Coronary artery (tissue), 2 donors: ENCODE results near the gene TRIM15.
"Not testable (repeated sequence)": the region's sequence is repeated elsewhere in the genome, so short reads cannot be mapped to it uniquely, and the experiment has no call there.

Experiments
- DNase-seq: peaks from one replicate; pipeline ENCODE4 v3.0.0-alpha.2; 2017; ENCODE audit warnings: low spot score
- H3K27ac ChIP-seq, 2 donors: fragments of 200-600 bp; sonication (generic); one replicate each; pipeline ENCODE4 v1.5.1; 2016 to 2019
- H3K4me3 ChIP-seq: fragments of 200-600 bp; sonication (generic); 2 replicates; pipeline ENCODE4 v1.5.1; 2016; ENCODE audit warnings: mild to moderate bottlenecking, moderate library complexity
- CTCF ChIP-seq: fragments of 200-600 bp; sonication (generic); IDR thresholded peaks from one replicate; pipeline ENCODE4 v1.5.1; 2019; ENCODE audit warnings: antibody characterized with exemption

The TRIM15 gene

GRCh38 chr6:30163090-30163917 lies at the start of gene TRIM15:
Gene TRIM15 (plus strand): TSS chr6:30163546. CDS start chr6:30163685, 139 bp downstream.
- no peak within 1 kb of the TSS for H3K4me3 ChIP-seq
- no peak within 1 kb of the TSS for H3K27ac ChIP-seq
- no peak for DNase-seq
- TF ChIP-seq CTCF, result no peak

GRCh38 chr6:30113841-30114240 lies 49.5 kb upstream of the TRIM15 start:
- DNase-seq, result no peak
- H3K4me3 ChIP-seq, result no peak overlapping the region
- TF ChIP-seq CTCF, result no peak

GRCh38 chr6:30116724-30117123 lies 46.6 kb upstream of the TRIM15 start:
- H3K4me3 ChIP-seq, result no peak overlapping the region
- H3K27ac ChIP-seq, result no peak overlapping the region
- DNase-seq, result no peak
- no peak for TF ChIP-seq CTCF

More at GRCh38 chr6:30113841-30114240, 49.5 kb upstream of the TRIM15 start:
- H3K27ac ChIP-seq, result no peak overlapping the region

- H3K4me3 ChIP-seq, DNase-seq, H3K27ac ChIP-seq: not testable (repeated sequence)
Measured at GRCh38 chr6:30118691-30119090, 44.7 kb upstream of the TRIM15 start.

- Histone ChIP-seq H3K27ac (no peak overlapping the region), H3K4me3 (no peak overlapping the region)
- no peak for DNase-seq
- no peak for TF ChIP-seq CTCF
Measured at GRCh38 chr6:30121446-30122366, 41.6 kb upstream of the TRIM15 start.

- no peak for TF ChIP-seq CTCF
- DNase-seq, result no peak
- Histone ChIP-seq H3K4me3 (no peak overlapping the region), H3K27ac (no peak overlapping the region)
Measured at GRCh38 chr6:30122515-30122914, 40.8 kb upstream of the TRIM15 start.

- no peak for TF ChIP-seq CTCF
- Histone ChIP-seq H3K27ac (no peak overlapping the region), H3K4me3 (peak overlapping the region; percentile 12)
- DNase-seq, result no peak
Measured at GRCh38 chr6:30127238-30128093, 35.9 kb upstream of the TRIM15 start.
